Measurements from ENCODE around the gene SAP30L.

- TF ChIP-seq CTCF (IDR thresholded peaks at IDR 0.05; ENCODE audit: low read length): no peak
- TF ChIP-seq EZH2 (optimal IDR thresholded peaks at IDR 0.05; ENCODE audit: low read depth, low read length): no peak
- no peak for TF ChIP-seq EZH2phosphoT487 (IDR thresholded peaks at IDR 0.05; ENCODE audit: low read length)
Measured at GRCh38 chr5:154474396-154475334, 28.9 kb downstream of the SAP30L start.
